Bone marrow (tissue), 2 donors: ENCODE data around the gene NTF3.

Source experiments
- DNase-seq, 2 donors: peaks; one replicate each; lab custom pipeline; 2025; lab: John Stamatoyannopoulos, UW

The NTF3 gene

DNA sequence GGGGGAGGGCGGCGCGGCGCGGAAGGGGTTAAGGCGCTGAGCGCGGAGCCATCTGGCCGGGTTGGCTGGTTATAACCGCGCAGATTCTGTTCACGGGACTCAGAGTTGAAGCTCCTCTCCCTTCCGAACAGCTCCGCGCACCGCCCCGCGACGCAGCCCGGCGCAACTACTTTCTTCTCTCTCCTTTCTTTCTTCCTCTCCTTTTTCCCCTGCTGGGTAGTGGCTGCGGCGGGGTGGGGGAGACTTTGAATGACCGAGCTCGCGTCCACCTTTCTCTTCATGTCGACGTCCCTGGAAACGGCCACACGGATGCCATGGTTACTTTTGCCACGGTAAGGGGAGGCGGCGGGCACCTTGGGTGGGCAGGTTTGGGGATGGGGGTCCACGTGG is at the start of gene NTF3:
TSS of gene NTF3 (plus strand) at position 98 of the 390 bp plus-strand sequence. CDS start at position 315, 217 bp downstream.
- DNase-seq = no peak

GRCh38 chr12:5384015-5384414 is 47.9 kb upstream of the NTF3 start:
- no peak for DNase-seq

- no peak for DNase-seq
Measured at GRCh38 chr12:5388581-5389535, 43.0 kb upstream of the NTF3 start.

GRCh38 chr12:5390174-5390799 is 41.6 kb upstream of the NTF3 start:
- no peak for DNase-seq

- DNase-seq = no peak
Measured at GRCh38 chr12:5391653-5392052, 40.3 kb upstream of the NTF3 start.

GRCh38 chr12:5392961-5393360 is 38.9 kb upstream of the NTF3 start:
- no peak for DNase-seq

GRCh38 chr12:5395443-5396271 is 36.3 kb upstream of the NTF3 start:
- no peak for DNase-seq

- no peak for DNase-seq
Measured at GRCh38 chr12:5396541-5396940, 35.4 kb upstream of the NTF3 start.

GRCh38 chr12:5399266-5399665 is 32.6 kb upstream of the NTF3 start:
- DNase-seq = no peak

GRCh38 chr12:5402009-5402935 is 29.6 kb upstream of the NTF3 start:
- no peak for DNase-seq

DNA sequence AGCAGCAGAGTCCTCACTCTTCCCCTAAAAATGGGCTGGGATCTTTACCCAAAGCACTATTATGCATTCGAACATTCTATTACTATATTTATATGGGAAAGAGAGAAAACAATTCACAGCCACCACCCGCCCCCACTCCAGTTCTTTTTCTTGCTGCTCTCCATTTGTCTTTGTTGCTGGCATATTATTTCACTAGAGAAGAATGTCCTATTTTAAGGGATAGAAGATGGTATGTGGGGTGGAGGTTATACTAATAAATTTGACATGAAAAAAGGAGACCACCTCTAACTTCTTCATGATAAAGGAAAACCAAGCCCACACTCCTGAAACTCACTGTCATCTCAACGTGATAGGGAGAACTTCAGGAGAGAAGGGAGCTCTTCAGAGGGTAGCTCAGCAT is 28.5 kb upstream of the NTF3 start:
- no peak for DNase-seq

DNA sequence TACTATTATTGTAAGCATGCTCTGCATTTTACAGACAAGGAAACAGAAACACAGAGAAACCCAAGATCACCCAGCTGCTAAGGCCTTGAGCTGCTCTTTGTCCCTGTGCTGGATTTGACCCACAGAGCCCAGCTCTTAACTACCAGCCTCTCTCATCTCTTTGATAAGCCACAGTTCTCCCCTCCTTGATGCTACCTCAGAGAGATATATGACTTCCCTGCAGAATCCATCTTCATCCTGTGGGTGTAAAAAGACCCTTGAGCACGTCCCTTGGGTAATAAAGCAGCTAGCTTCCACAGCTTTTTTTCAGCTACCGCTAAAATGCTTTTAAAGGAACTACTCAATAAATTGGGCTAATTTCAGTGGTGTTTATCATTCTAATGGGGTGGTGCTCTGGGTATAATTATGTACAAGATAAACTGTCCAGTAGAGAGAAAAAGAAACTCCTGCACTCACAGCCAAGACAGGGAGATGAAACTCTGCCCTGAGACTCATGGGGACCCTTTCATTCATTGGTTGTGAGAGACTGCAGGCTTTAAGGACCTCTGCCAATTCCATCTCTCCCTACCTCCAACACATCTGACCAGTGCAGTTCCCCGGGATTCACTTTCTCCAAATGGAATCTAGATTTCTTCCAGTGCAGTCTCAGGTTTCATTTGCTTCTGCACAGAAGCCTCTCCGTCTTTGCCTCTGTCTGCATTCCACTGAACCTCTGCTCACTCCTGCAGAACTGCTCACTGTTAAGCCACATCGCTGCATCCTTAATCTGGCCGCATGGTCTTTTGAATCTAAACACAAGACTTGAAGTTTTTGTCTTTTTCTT is 24.7 kb upstream of the NTF3 start:
- no peak for DNase-seq

GRCh38 chr12:5409619-5410018 is 22.3 kb upstream of the NTF3 start:
- no peak for DNase-seq

DNA sequence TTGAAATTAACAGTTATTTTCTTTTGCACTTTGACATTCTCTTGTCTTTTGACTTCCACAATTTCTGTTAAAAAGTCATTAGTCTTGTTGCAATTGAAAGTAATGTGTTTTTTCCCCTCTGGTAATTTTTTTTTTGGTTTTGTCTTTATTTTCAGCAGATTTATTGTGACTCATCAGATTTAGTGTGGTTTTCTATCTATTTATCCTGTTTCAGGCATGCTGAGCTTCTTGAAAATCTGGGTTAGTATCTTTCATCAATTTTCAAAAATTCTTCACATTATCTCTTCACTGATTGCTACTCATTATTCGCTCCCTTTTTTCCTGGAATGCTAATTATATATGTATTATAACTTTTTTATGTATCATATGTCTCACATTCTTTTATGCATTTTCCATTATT is 15.3 kb upstream of the NTF3 start:
- DNase-seq = no peak

- DNase-seq = no peak
Measured at GRCh38 chr12:5417500-5417899, 14.4 kb upstream of the NTF3 start.

DNA sequence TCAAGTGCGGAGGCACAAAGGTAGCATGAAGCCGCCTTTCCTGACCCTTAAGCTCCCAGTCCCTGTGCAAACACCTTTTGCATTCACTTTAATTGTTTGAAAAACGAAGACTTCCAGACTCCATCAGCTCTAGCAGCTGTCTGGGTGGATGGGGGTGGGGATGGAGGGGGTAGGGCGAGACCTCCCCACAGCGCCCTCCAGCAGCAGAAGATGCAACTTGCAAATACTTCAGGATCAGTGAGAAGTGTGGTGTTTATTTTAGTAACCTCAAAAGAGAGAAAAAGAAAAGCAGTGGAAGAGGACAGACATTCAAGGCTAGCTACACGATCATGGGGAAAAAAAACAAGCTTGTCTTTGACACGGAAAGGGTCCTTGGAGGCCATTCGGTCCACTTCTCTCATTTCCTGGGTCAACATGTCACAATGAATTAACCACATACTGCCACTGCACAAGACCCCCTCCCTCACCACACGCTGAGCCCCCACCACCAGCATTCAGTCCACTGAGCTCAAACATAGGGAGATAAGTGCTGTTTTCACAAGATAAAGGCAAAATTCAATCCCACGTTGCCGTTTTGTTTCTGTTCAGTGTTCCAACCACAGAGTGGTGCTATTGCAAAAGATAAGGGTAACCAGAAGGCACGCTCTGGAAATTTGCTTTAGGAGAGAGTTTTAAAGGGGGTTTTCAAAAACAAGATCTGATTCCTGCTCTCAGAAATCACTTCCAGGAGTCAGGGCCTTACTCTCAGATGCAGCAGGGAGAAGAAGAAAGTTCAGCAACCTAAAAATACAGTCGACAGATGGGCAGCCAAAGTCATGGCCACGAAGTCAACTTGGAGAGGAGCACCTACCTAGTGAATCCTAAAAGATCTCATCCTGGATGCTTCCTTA is 3.3 kb upstream of the NTF3 start:
- DNase-seq = no peak

GRCh38 chr12:5429741-5430557 is 2.0 kb upstream of the NTF3 start:
- DNase-seq = no peak
